K562 (cell line): Measurements from ENCODE around the gene DOCK8.

Experiments used
- SMAD2 ChIP-seq: fragments of 150-350 bp; IDR thresholded peaks from 2 replicates; pipeline ENCODE4 v1.6.1; 2014; ENCODE audit warnings: low read depth, mild to moderate bottlenecking, low read length
- ZC3H11A ChIP-seq: IDR thresholded peaks from 2 replicates; pipeline ENCODE4 v1.6.1; 2012; ENCODE audit warnings: low read depth, low read length, improper control_type of control experiment
- TF ChIP-seq, protein P1 (sequence below), 3 experiments: IDR thresholded peaks in 2 of 3; conservative IDR thresholded peaks in 1 of 3; 2 replicates each; pipeline ENCODE4 v1.5.1; 2011 to 2012; ENCODE audit warnings: low read length in 3 of 3, mild to moderate bottlenecking in 3 of 3, control low read depth in 2 of 3, improper control_type of control experiment in 1 of 3, inconsistent platforms in 1 of 3, low read depth in 1 of 3, mixed read lengths in 1 of 3, moderate library complexity in 1 of 3; ENCODE audit not compliant: insufficient read depth in 2 of 3

DNA sequence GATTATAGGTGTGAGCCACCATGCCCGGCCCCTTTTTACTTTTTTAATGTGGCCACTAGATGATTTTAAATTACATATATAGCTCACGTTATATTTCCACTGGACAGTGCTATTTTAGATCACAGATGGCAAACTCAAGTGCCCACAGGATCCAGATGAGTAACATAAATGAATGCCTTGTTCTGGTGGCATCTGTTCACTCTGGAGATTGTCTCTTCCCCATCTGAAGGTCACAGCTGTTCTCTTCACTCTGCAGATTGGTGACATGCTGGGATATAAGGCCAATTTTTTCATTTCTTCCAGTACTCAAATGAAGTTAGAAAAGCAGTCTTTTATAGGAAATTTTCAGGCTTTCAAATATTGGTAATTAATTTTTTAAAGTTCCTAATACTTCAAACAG is 160.1 kb downstream of the DOCK8 start:
- TF ChIP-seq, protein P1, sequence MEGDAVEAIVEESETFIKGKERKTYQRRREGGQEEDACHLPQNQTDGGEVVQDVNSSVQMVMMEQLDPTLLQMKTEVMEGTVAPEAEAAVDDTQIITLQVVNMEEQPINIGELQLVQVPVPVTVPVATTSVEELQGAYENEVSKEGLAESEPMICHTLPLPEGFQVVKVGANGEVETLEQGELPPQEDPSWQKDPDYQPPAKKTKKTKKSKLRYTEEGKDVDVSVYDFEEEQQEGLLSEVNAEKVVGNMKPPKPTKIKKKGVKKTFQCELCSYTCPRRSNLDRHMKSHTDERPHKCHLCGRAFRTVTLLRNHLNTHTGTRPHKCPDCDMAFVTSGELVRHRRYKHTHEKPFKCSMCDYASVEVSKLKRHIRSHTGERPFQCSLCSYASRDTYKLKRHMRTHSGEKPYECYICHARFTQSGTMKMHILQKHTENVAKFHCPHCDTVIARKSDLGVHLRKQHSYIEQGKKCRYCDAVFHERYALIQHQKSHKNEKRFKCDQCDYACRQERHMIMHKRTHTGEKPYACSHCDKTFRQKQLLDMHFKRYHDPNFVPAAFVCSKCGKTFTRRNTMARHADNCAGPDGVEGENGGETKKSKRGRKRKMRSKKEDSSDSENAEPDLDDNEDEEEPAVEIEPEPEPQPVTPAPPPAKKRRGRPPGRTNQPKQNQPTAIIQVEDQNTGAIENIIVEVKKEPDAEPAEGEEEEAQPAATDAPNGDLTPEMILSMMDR (IDR thresholded peaks at IDR 0.05 in 2 of 3, conservative IDR thresholded peaks at IDR 0.05 in 1 of 3; ENCODE audit: insufficient read depth in 2 of 3, low read depth in 1 of 3, low read length in 3 of 3), result no peak
- TF ChIP-seq SMAD2 (no peak), ZC3H11A (no peak)
